ENCODE results near the gene SEMA3G. TPM values are rescaled to one million over a fixed set of nuclear protein-coding genes. Genes with fewer than 3 reads are reported as not detected.

SEMA3G gene
- total and polyA plus RNA-seq, 2 experiments from 2014 or later = 0.47 to 2.5 TPM

GRCh38 chr3:52458770-52459545 is 14.1 kb upstream of the SEMA3G start (continued):
- TF ChIP-seq NANOG (IDR thresholded peaks at IDR 0.05; ENCODE audit: borderline replicate concordance) (no peak), ZNF331 (CRISPR knock-in tag; IDR thresholded peaks at IDR 0.05; ENCODE audit: low read depth) (no peak)

GRCh38 chr3:52458031-52458760 is 13.3 kb upstream of the SEMA3G start:
- no peaks in the 10 kb centered on the region for H3K27me3 ChIP-seq (ENCODE audit: insufficient read depth)
- no peak overlapping the region for H3K4me3 ChIP-seq
- H3K79me2 ChIP-seq (replicated peaks; ENCODE audit: insufficient read depth) = peaks cover 52% of the 10 kb centered on the region
- DNase-seq (ENCODE audit: low spot score) (no peak), ATAC-seq (no peak)
- peaks cover 20% of the 10 kb centered on the region; the same call in 1 of the 2 replicates for H3K4me1 ChIP-seq (ENCODE audit: insufficient read depth)
- H3K36me3 ChIP-seq (ENCODE audit: insufficient read depth) = peaks cover 25% of the 10 kb centered on the region; the same call in 1 of the 2 replicates
- H3K4me3 Mint-ChIP-seq = no peak overlapping the region
- H3F3A ChIP-seq (replicated peaks; ENCODE audit: low read depth) = no peaks in the 10 kb centered on the region; the same call in 1 of the 2 replicates
- TF ChIP-seq EZH2 (IDR thresholded peaks at IDR 0.05; ENCODE audit: low read depth, unreplicated experiment) (no peak), STAT1 (IDR thresholded peaks at IDR 0.05; ENCODE audit: unreplicated experiment) (no peak), CTCF (conservative IDR thresholded peaks at IDR 0.05; ENCODE audit: low read depth in 2 of 2) (no peak), REST (IDR thresholded peaks at IDR 0.05; ENCODE audit: unreplicated experiment) (no peak)
- peaks cover 50% of the 10 kb centered on the region for H3K36me3 Mint-ChIP-seq (ENCODE audit: low read depth)
- H3K9me3 Mint-ChIP-seq = no peaks in the 10 kb centered on the region
- peaks cover 5% of the 10 kb centered on the region for H3K27me3 Mint-ChIP-seq (ENCODE audit: insufficient read depth, low read depth, poor library complexity)
- no peak overlapping the region for H2AFZ ChIP-seq
- peaks cover 44% of the 10 kb centered on the region for H4K20me1 ChIP-seq (replicated peaks; ENCODE audit: insufficient read depth)
- peaks cover 33% of the 10 kb centered on the region for H3K4me1 Mint-ChIP-seq
- H3K9me2 ChIP-seq (ENCODE audit: insufficient read depth) = no peaks in the 10 kb centered on the region
- no peak overlapping the region for H3K27ac ChIP-seq (ENCODE audit: low read depth)
- no peak overlapping the region for H3K4me2 ChIP-seq
- H3K27ac Mint-ChIP-seq = no peak overlapping the region; the same call in 1 of the 2 replicates

Data from GM23338 (cell line).